ENCODE measurements around the gene SPEN.
A peak's percentile ranks its signal among the peaks of the same experiment; 100 is the strongest.
"Not testable (repeated sequence)": the region's sequence is repeated elsewhere in the genome, so short reads cannot be mapped to it uniquely, and the experiment has no call there.

Gene SPEN

GRCh38 chr1:15885701-15886610 lies 38.4 kb downstream of the SPEN start:
- DNase-seq, result peak; percentile 86
- H3K4me1 Mint-ChIP-seq, result peaks cover 42% of the 10 kb centered on the region
- H3K36me3 Mint-ChIP-seq (ENCODE audit: low read depth), result peaks cover 28% of the 10 kb centered on the region
- peak overlapping the region; percentile 71 for H3K4me3 Mint-ChIP-seq
- H3K9me3 Mint-ChIP-seq, result no peaks in the 10 kb centered on the region
- H3K27ac Mint-ChIP-seq, result peak overlapping the region; percentile 98
- no peak for TF ChIP-seq CTCF (IDR thresholded peaks at IDR 0.05)
- peaks cover 3% of the 10 kb centered on the region for H3K27me3 Mint-ChIP-seq (ENCODE audit: low read depth, poor library complexity)

GRCh38 chr1:15886611-15887167 lies 39.2 kb downstream of the SPEN start:
- H3K27ac Mint-ChIP-seq, result peak overlapping the region; percentile 98
- no peak for DNase-seq
- no peaks in the 10 kb centered on the region for H3K9me3 Mint-ChIP-seq
- H3K27me3 Mint-ChIP-seq (ENCODE audit: low read depth, poor library complexity), result peaks cover 3% of the 10 kb centered on the region
- H3K4me3 Mint-ChIP-seq, result peak overlapping the region; percentile 71
- TF ChIP-seq CTCF (IDR thresholded peaks at IDR 0.05), result no peak
- H3K36me3 Mint-ChIP-seq (ENCODE audit: low read depth), result peaks cover 28% of the 10 kb centered on the region
- peaks cover 42% of the 10 kb centered on the region for H3K4me1 Mint-ChIP-seq

GRCh38 chr1:15892857-15893599 lies 45.5 kb downstream of the SPEN start:
- not testable (repeated sequence) for DNase-seq; H3K4me1 Mint-ChIP-seq; H3K9me3 Mint-ChIP-seq; H3K4me3 Mint-ChIP-seq; H3K27me3 Mint-ChIP-seq (ENCODE audit: low read depth, poor library complexity)
- Mint-ChIP-seq H3K27ac (peak overlapping the region; percentile 15), H3K36me3 (ENCODE audit: low read depth) (peaks cover 40% of the 10 kb centered on the region)

GRCh38 chr1:15895233-15895632 lies 47.7 kb downstream of the SPEN start:
- H3K4me3 Mint-ChIP-seq, result no peak overlapping the region
- peaks cover 37% of the 10 kb centered on the region for H3K36me3 Mint-ChIP-seq (ENCODE audit: low read depth)
- H3K27ac Mint-ChIP-seq, result no peak overlapping the region
- DNase-seq, result no peak
- no peaks in the 10 kb centered on the region for H3K9me3 Mint-ChIP-seq
- peaks cover 3% of the 10 kb centered on the region for H3K27me3 Mint-ChIP-seq (ENCODE audit: low read depth, poor library complexity)
- peaks cover 18% of the 10 kb centered on the region for H3K4me1 Mint-ChIP-seq
- TF ChIP-seq CTCF (IDR thresholded peaks at IDR 0.05), result no peak

- not testable (repeated sequence) for DNase-seq; H3K27me3 Mint-ChIP-seq (ENCODE audit: low read depth, poor library complexity); H3K9me3 Mint-ChIP-seq; H3K4me3 Mint-ChIP-seq
- peak overlapping the region; percentile 57 for H3K27ac Mint-ChIP-seq
- peaks cover 27% of the 10 kb centered on the region for H3K4me1 Mint-ChIP-seq
- peaks cover 30% of the 10 kb centered on the region for H3K36me3 Mint-ChIP-seq (ENCODE audit: low read depth)
These were observed 49.5 kb downstream of the SPEN start for GRCh38 chr1:15896841-15897610.

- peaks cover 27% of the 10 kb centered on the region for H3K4me1 Mint-ChIP-seq
- peaks cover 3% of the 10 kb centered on the region for H3K27me3 Mint-ChIP-seq (ENCODE audit: low read depth, poor library complexity)
- no peak for TF ChIP-seq CTCF (IDR thresholded peaks at IDR 0.05)
- no peak overlapping the region for H3K4me3 Mint-ChIP-seq
- peaks cover 30% of the 10 kb centered on the region for H3K36me3 Mint-ChIP-seq (ENCODE audit: low read depth)
- H3K9me3 Mint-ChIP-seq, result no peaks in the 10 kb centered on the region
- no peak for DNase-seq
- H3K27ac Mint-ChIP-seq, result peak overlapping the region; percentile 59
These were observed 51.8 kb downstream of the SPEN start for GRCh38 chr1:15899266-15899665.

Data from nephron progenitor cell (in vitro differentiated cells).